Transverse colon (tissue), 4 donors: Measurements from ENCODE around the gene MB21D2. TPM values are rescaled to one million over a fixed set of nuclear protein-coding genes. Genes with fewer than 3 reads are reported as not detected.
A peak's percentile ranks its signal among the peaks of the same experiment; 100 is the strongest.

Experiments
- DNase-seq: peaks from one replicate; pipeline ENCODE4 v3.0.0-alpha.2; 2019
- H3K27ac ChIP-seq, 4 donors: fragments of 200-600 bp; sonication (generic); 2 replicates each; pipeline ENCODE4 v1.5.1; 2016 to 2018; ENCODE audit warnings: inconsistent platforms in 4 of 4
- H3K27me3 ChIP-seq: fragments of 200-600 bp; sonication (generic); 2 replicates; pipeline ENCODE4 v1.5.1; 2017; ENCODE audit warnings: inconsistent platforms
- H3K36me3 ChIP-seq, 4 donors: fragments of 200-600 bp; sonication (generic); 2 replicates each; pipeline ENCODE4 v1.5.1; 2017 to 2019; ENCODE audit warnings: inconsistent platforms in 4 of 4
- H3K4me1 ChIP-seq, 4 donors: fragments of 200-600 bp; sonication (generic); 2 replicates each; pipeline ENCODE4 v1.5.1; 2017 to 2020; ENCODE audit warnings: inconsistent platforms in 4 of 4
- H3K4me3 ChIP-seq, 4 donors: fragments of 200-600 bp; sonication (generic); 1 replicate in 1 of 4; 2 replicates in 3 of 4; pipeline versions ENCODE4 v1.5.1 to v1.6.1; 2017 to 2019; ENCODE audit warnings: inconsistent platforms in 4 of 4
- H3K9me3 ChIP-seq, 2 donors: fragments of 200-600 bp; sonication (generic); 2 replicates each; pipeline ENCODE4 v1.5.1; 2017 to 2019; ENCODE audit warnings: inconsistent platforms in 2 of 2
- EP300 ChIP-seq: sonication (generic); formaldehyde crosslinking; IDR thresholded peaks from one replicate; pipeline ENCODE4 v1.6.1; 2017; ENCODE audit warnings: antibody characterized with exemption, low read depth
- POLR2A ChIP-seq: fragments of 450-650 bp; IDR thresholded peaks from one replicate; pipeline ENCODE4 v1.6.1; 2016; ENCODE audit warnings: antibody characterized with exemption, mild to moderate bottlenecking, moderate library complexity
- POLR2AphosphoS5 ChIP-seq, 3 donors: sonication (generic); formaldehyde crosslinking; IDR thresholded peaks; one replicate each; pipeline ENCODE4 v1.6.1; 2016; ENCODE audit warnings: antibody characterized with exemption in 3 of 3
- WGBS, 2 donors: methylation state at CpG; one replicate each; pipeline ENCODE4 v1.1.5; 2018; ENCODE audit warnings: low coverage in 1 of 2; 5-methylcytosine and 5-hydroxymethylcytosine counted together
- in situ Hi-C, 4 donors: fragments of 200-750 bp; cut with MboI; loops; one replicate each; pipeline versions ENCODE4 v1.15.0 to v1.15.1; 2017; ENCODE audit warnings: low sequenced_read_pairs in 3 of 4, low pct_ligation_motif_present in 1 of 4, low pct_unique_long_range_greater_than_20kb in 1 of 4
- intact Hi-C: fragments of 100-400 bp; cut with DNase I; formaldehyde crosslinking; loops from one replicate; pipeline ENCODE4 v1.15.1; 2023; ENCODE audit warnings: low total_unique reads
- total RNA-seq, 4 donors: library from RNA; depleted of rRNA; stranded (reverse); fragments of >200 nt; gene quantifications; one replicate each; pipeline ENCODE4 v1.1.0, GENCODE V29; 2016
- TF ChIP-seq, protein P1 (sequence below), 5 experiments: fragments of 200-600 bp in 3 of 5; fragments of 450-650 bp in 2 of 5; sonication (generic) in 3 of 5; IDR thresholded peaks; 1 replicate in 2 of 5; 2 replicates in 3 of 5; pipeline ENCODE4 v1.5.1; 2016 to 2017; ENCODE audit warnings: antibody characterized with exemption in 5 of 5, inconsistent platforms in 3 of 5, mild to moderate bottlenecking in 2 of 5, moderate library complexity in 1 of 5

Gene MB21D2
- total RNA-seq, 4 donors from 2014 or later = 1.5 to 8.4 (median 4.2) TPM

DNA sequence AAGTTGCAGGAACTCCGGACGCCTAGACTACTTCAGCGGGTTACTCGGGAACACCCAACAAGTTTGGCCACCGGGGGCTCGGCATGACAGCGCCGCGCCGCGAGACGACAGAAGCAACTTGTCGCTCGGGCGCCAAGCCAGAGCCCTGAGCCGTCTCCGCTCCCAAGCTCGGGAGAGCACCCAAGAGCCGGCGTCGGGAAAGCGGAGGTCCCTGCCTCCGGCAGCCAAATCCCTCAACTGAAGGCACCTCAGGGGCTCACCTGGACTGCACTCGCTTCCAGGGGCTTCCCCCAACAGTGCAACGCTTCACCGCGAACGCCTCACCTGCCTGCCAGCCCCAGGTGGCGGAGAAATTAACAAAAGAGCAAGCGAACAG is 640 bp downstream of the MB21D2 start:
- TF ChIP-seq POLR2A (peak; percentile 21), POLR2AphosphoS5 (IDR thresholded peaks at IDR 0.05) (peak in 1 of 3 donors; percentile 26), EP300 (no peak)
- TF ChIP-seq, protein P1, sequence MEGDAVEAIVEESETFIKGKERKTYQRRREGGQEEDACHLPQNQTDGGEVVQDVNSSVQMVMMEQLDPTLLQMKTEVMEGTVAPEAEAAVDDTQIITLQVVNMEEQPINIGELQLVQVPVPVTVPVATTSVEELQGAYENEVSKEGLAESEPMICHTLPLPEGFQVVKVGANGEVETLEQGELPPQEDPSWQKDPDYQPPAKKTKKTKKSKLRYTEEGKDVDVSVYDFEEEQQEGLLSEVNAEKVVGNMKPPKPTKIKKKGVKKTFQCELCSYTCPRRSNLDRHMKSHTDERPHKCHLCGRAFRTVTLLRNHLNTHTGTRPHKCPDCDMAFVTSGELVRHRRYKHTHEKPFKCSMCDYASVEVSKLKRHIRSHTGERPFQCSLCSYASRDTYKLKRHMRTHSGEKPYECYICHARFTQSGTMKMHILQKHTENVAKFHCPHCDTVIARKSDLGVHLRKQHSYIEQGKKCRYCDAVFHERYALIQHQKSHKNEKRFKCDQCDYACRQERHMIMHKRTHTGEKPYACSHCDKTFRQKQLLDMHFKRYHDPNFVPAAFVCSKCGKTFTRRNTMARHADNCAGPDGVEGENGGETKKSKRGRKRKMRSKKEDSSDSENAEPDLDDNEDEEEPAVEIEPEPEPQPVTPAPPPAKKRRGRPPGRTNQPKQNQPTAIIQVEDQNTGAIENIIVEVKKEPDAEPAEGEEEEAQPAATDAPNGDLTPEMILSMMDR (IDR thresholded peaks at IDR 0.05) = no peak
- Histone ChIP-seq H3K9me3 (no peaks in the 10 kb centered on the region), H3K27ac (peak overlapping the region; percentile 90 to 94 (median 92)), H3K4me1 (peaks cover 0 to 28% (median 9%) of the 10 kb centered on the region in 4 donors), H3K4me3 (peak overlapping the region; percentile 56 to 87 (median 80)), H3K27me3 (peaks cover 13% of the 10 kb centered on the region), H3K36me3 (no peaks in the 10 kb centered on the region)
- intact Hi-C loops = no loop called here
- WGBS, 2 donors = 1% methylated on average over 30 of the region's 30 CpGs; no CpG with 5 or more reads in 1 of the 2 donors
- peak; percentile 60 for DNase-seq
- in situ Hi-C loops = no loop called here

DNA sequence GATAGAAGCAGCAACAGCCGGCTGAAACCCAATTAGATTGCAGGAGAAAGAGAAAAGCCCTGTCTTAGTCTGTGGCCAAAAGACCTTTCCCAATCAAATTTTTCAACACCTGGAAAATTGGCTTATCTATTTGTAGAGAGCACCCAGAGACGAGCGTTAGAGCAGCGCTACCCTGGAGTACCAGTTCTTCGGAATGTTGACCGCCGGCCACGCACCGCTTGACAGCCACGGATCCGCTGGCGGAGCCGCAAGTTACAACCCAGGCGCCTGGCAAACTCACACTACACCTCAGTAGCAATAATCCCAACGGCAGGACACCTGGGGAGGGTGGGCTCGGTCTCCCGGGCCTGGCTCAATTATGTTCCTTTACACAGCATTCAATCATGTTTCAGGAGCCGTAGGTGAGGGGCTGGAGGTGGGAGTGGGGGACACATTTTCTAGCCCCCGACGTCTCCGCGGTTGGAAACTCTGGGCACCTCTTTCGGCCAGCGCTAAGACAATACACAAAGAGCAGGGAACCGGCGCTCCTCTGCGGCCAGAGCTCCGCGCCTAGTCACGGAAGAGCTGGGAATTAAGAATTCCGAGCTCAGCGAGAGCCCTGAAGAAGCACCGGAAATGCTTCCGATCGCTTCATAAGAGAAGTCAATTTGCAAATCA is 1.2 kb downstream of the MB21D2 start:
- Histone ChIP-seq H3K4me3 (peak overlapping the region; percentile 56 to 87 (median 80)), H3K9me3 (no peaks in the 10 kb centered on the region), H3K4me1 (peaks cover 0 to 24% (median 9%) of the 10 kb centered on the region in 4 donors), H3K36me3 (no peaks in the 10 kb centered on the region), H3K27me3 (peaks cover 13% of the 10 kb centered on the region), H3K27ac (peak overlapping the region; percentile 90 to 94 (median 92))
- 1 to 4% methylated on average over 7 to 35 of the region's 35 CpGs for WGBS, 2 donors
- TF ChIP-seq POLR2A (no peak), POLR2AphosphoS5 (IDR thresholded peaks at IDR 0.05) (no peak), EP300 (no peak)
- TF ChIP-seq, protein P1 (IDR thresholded peaks at IDR 0.05) = no peak
- peak; percentile 30 for DNase-seq
- in situ Hi-C loops (no loop called here), intact Hi-C loops (no loop called here)

DNA sequence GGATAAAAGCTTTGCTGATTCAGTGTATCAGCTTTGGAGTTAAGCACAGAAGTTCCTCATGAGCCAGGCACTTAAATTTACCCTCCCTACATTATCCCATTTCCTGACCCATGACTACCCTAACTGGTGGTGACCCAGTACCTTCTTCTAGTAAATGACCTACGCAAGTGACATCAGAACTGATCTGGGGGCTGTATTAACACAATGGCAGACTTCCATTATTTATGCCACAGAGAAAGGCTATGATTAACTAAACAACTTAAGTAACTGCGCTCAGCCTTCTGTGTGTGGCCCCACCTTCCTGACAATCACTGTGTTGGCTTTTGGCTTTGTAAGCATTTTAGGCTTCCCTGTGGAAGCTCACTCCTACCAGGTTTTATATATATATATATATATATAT is 1.9 kb downstream of the MB21D2 start:
- Histone ChIP-seq H3K27ac (no peak overlapping the region), H3K36me3 (no peaks in the 10 kb centered on the region)

DNA sequence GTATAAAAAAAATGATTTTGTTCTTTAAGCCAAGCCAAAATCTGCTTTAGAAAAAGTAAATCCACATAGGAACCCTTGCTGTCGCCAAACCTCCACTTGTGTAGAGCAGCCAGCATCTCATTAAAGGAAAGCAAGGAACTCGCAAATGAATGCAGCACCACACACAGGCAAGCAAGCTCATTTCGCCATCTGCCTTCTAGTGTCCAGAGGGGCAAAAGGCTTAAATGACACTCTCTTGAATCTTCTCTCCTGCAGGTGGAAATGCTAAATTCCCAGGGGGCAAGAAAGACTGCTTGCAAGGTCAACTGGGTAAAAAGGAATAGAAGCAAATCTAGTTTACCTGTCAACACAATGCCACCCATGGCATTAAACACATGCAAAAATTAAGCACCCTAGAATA is 2.4 kb downstream of the MB21D2 start:
- in situ Hi-C loops = no loop called here

More for the DNA sequence above, 1.9 kb downstream of the MB21D2 start:
- peaks cover 13% of the 10 kb centered on the region for H3K27me3 ChIP-seq
- in situ Hi-C loops = no loop called here
- intact Hi-C loops = no loop called here
- 27 to 70% methylated on average over 2 of the region's 2 CpGs for WGBS, 2 donors
- peak overlapping the region in 2 of 4 donors; percentile 82 to 87 for H3K4me3 ChIP-seq
- peaks cover 0 to 24% (median 9%) of the 10 kb centered on the region in 4 donors for H3K4me1 ChIP-seq
- DNase-seq = no peak
- no peaks in the 10 kb centered on the region for H3K9me3 ChIP-seq
- TF ChIP-seq POLR2A (no peak), EP300 (no peak), POLR2AphosphoS5 (IDR thresholded peaks at IDR 0.05) (no peak)
- TF ChIP-seq, protein P1 (IDR thresholded peaks at IDR 0.05) = no peak

More for the DNA sequence above, 2.4 kb downstream of the MB21D2 start:
- H3K36me3 ChIP-seq = no peaks in the 10 kb centered on the region
- peaks cover 0 to 24% (median 9%) of the 10 kb centered on the region in 4 donors for H3K4me1 ChIP-seq
- H3K27ac ChIP-seq = no peak overlapping the region
- TF ChIP-seq POLR2A (no peak), POLR2AphosphoS5 (IDR thresholded peaks at IDR 0.05) (no peak), EP300 (no peak)
- TF ChIP-seq, protein P1 (IDR thresholded peaks at IDR 0.05) = no peak
- H3K9me3 ChIP-seq = no peaks in the 10 kb centered on the region
- intact Hi-C loops = no loop called here
- H3K4me3 ChIP-seq = no peak overlapping the region
- DNase-seq = no peak
- 47% methylated on average over 3 of the region's 3 CpGs; no CpG with 5 or more reads in 1 of the 2 donors for WGBS, 2 donors
- H3K27me3 ChIP-seq = peaks cover 13% of the 10 kb centered on the region
